ENCODE measurements around the gene SLC2A4. TPM values are rescaled to one million over a fixed set of nuclear protein-coding genes. Genes with fewer than 3 reads are reported as not detected.

SLC2A4 gene
- total RNA-seq = 4.2 TPM
- polyA plus RNA-seq (ENCODE audit: insufficient read depth, low read depth, low replicate concordance) = 2.8 TPM
- long read RNA-seq, donor 1 = 0 reads
- long read RNA-seq, donor 2, partial matches to known transcripts = 0 of 2 reads
- long read RNA-seq, donor 2, other reads (novel, unspliced or antisense) = 0 of 2 reads
- long read RNA-seq, donor 3, partial matches to known transcripts = 0 of 1 reads
- long read RNA-seq, donor 3, other reads (novel, unspliced or antisense) = 0 of 1 reads
- long read RNA-seq, donor 4 = 0 reads
- long read RNA-seq, donor 5 = 0 reads
- long read RNA-seq, donor 6, partial matches to known transcripts = 0 of 1 reads
- long read RNA-seq, donor 6, other reads (novel, unspliced or antisense) = 0 of 1 reads
- long read RNA-seq, donor 7, partial matches to known transcripts = 1 of 2 reads
- long read RNA-seq, donor 7, other reads (novel, unspliced or antisense) = 1 of 2 reads
- long read RNA-seq, donor 8 = 0 reads
- long read RNA-seq, donor 9, partial matches to known transcripts = 0 of 3 reads
- long read RNA-seq, donor 9, other reads (novel, unspliced or antisense) = 0 of 3 reads
- long read RNA-seq, donor 10 = 0 reads

GRCh38 chr17:7281074-7281952 lies at the start of gene SLC2A4:
Gene SLC2A4 (plus strand): TSS chr17:7281718. CDS start chr17:7281935, 217 bp downstream.
- DNase-seq (peak; percentile 97 to 99 (median 98)), FAIRE-seq (peak; percentile 46)
- Histone ChIP-seq H3K4me1 (ENCODE audit: control insufficient read depth in 2 of 3, insufficient read depth in 2 of 3, low read depth in 1 of 3, low read length in 3 of 3) (peaks cover 0 to 14% (median 0%) of the 10 kb centered on the region in 3 donors), H3K4me3 (ENCODE audit: low read length in 3 of 3) (peak within 1 kb of the TSS; percentile 30 to 46 (median 35)), H3K27ac (ENCODE audit: low read depth in 2 of 2, low read length in 2 of 2) (peak within 1 kb of the TSS; percentile 90 to 94), H3K9me3 (ENCODE audit: control insufficient read depth in 2 of 3, insufficient read depth in 1 of 3, low read length in 3 of 3) (no peaks in the 10 kb centered on the region), H3K36me3 (ENCODE audit: control insufficient read depth in 2 of 3, insufficient read depth in 3 of 3, low read length in 3 of 3) (no peaks in the 10 kb centered on the region), H3K9ac (ENCODE audit: low read length in 3 of 3) (peak within 1 kb of the TSS in 2 of 3 donors; percentile 52 to 84), H3K27me3 (ENCODE audit: control insufficient read depth, insufficient read depth, low read length) (no peaks in the 10 kb centered on the region)
- TF ChIP-seq CTCF (IDR thresholded peaks at IDR 0.05; ENCODE audit: borderline replicate concordance, extremely low read depth, insufficient read depth) = no peak
- intact Hi-C loops (cut with DNase I) = no loop called here

DNA sequence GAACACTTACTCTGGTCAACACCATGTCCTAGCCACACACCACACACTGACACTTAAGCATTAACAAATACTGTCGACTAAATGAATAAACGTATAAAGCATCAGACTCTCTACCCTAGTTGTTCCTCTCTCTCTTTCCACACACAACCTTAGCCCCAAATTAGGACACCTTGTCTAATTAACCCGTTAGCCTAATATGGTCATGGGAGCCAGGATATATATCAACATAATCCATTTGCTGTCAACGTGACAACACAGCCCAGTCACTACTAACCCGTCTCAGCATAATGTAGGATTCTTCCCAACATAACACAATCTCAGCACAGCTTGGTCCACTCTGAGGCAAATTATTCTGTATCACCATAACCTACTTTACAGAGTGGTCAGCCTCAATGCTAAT lies 49.4 kb upstream of the SLC2A4 start:
- peaks cover under 1 to 23% (median 6%) of the 10 kb centered on the region in 3 donors for H3K4me1 ChIP-seq (ENCODE audit: control insufficient read depth in 2 of 3, insufficient read depth in 2 of 3, low read depth in 1 of 3, low read length in 3 of 3)
- H3K36me3 ChIP-seq (ENCODE audit: control insufficient read depth in 2 of 3, insufficient read depth in 3 of 3, low read length in 3 of 3) = peaks cover 0 to 43% (median 21%) of the 10 kb centered on the region in 3 donors
- intact Hi-C loops (cut with DNase I) = no loop called here
- H3K4me3 ChIP-seq (ENCODE audit: low read length in 3 of 3) = peak overlapping the region in 2 of 3 donors; percentile 8 to 28
- no peaks in the 10 kb centered on the region for H3K9me3 ChIP-seq (ENCODE audit: control insufficient read depth in 2 of 3, insufficient read depth in 1 of 3, low read length in 3 of 3)
- H3K27me3 ChIP-seq (ENCODE audit: control insufficient read depth, insufficient read depth, low read length) = no peaks in the 10 kb centered on the region
- no peak overlapping the region for H3K27ac ChIP-seq (ENCODE audit: low read depth in 2 of 2, low read length in 2 of 2)
- H3K9ac ChIP-seq (ENCODE audit: low read length in 3 of 3) = no peak overlapping the region
- FAIRE-seq = no peak
- no peak for TF ChIP-seq CTCF (IDR thresholded peaks at IDR 0.05; ENCODE audit: borderline replicate concordance, extremely low read depth, insufficient read depth)
- no peak for DNase-seq

GRCh38 chr17:7233701-7234082 lies 47.8 kb upstream of the SLC2A4 start:
- Histone ChIP-seq H3K36me3 (ENCODE audit: control insufficient read depth in 2 of 3, insufficient read depth in 3 of 3, low read length in 3 of 3) (peaks cover 0 to 29% (median 14%) of the 10 kb centered on the region in 3 donors), H3K9ac (ENCODE audit: low read length in 3 of 3) (peak overlapping the region; percentile 71 to 99 (median 96)), H3K27ac (ENCODE audit: low read depth in 2 of 2, low read length in 2 of 2) (peak overlapping the region; percentile 97 to 98), H3K9me3 (ENCODE audit: control insufficient read depth in 2 of 3, insufficient read depth in 1 of 3, low read length in 3 of 3) (no peaks in the 10 kb centered on the region), H3K27me3 (ENCODE audit: control insufficient read depth, insufficient read depth, low read length) (no peaks in the 10 kb centered on the region), H3K4me3 (ENCODE audit: low read length in 3 of 3) (peak overlapping the region; percentile 95 to 97 (median 97)), H3K4me1 (ENCODE audit: control insufficient read depth in 2 of 3, insufficient read depth in 2 of 3, low read depth in 1 of 3, low read length in 3 of 3) (peaks cover 3 to 23% (median 6%) of the 10 kb centered on the region in 3 donors)
- intact Hi-C loops (cut with DNase I) = no loop called here
- DNase-seq (peak in 1 of 5 donors; percentile 70), FAIRE-seq (no peak)
- TF ChIP-seq CTCF (IDR thresholded peaks at IDR 0.05; ENCODE audit: borderline replicate concordance, extremely low read depth, insufficient read depth) = no peak

All from kidney (tissue), 22 donors.